Stimulated activated CD8-positive, alpha-beta memory T cell treated with anti-CD3 and anti-CD28 coated beads, Interleukin-4, amount 100 ng/mL, for 1 hour (primary cell): ENCODE results near the gene MED12L.
"Not testable (repeated sequence)": the region's sequence is repeated elsewhere in the genome, so short reads cannot be mapped to it uniquely, and the experiment has no call there.

Experiments used
- DNase-seq, 2 donors: peaks; one replicate each; pipeline ENCODE4 v3.0.0-alpha.2; 2020; ENCODE audit warnings: low read depth in 2 of 2, low spot score in 1 of 2

MED12L gene

GRCh38 chr3:151210676-151211381, 125.4 kb downstream of the MED12L start:
- no peak for DNase-seq

- DNase-seq: no peak
Measured at GRCh38 chr3:151213151-151213550, 127.7 kb downstream of the MED12L start.

GRCh38 chr3:151213881-151214280, 128.4 kb downstream of the MED12L start:
- DNase-seq: no peak

GRCh38 chr3:151214459-151214858, 129.0 kb downstream of the MED12L start:
- DNase-seq: no peak

- DNase-seq: no peak
Measured at GRCh38 chr3:151216641-151217607, 131.5 kb downstream of the MED12L start.

- DNase-seq: no peak
Measured at GRCh38 chr3:151218136-151218535, 132.7 kb downstream of the MED12L start.

GRCh38 chr3:151219056-151219455, 133.6 kb downstream of the MED12L start:
- no peak for DNase-seq

GRCh38 chr3:151224268-151224866, 138.9 kb downstream of the MED12L start:
- no peak for DNase-seq

GRCh38 chr3:151225040-151225975, 139.8 kb downstream of the MED12L start:
- no peak for DNase-seq

- DNase-seq: no peak
Measured at GRCh38 chr3:151226088-151226563, 140.7 kb downstream of the MED12L start.

- DNase-seq: no peak
Measured at GRCh38 chr3:151226825-151227224, 141.4 kb downstream of the MED12L start.

- no peak for DNase-seq
Measured at GRCh38 chr3:151227266-151227806, 141.9 kb downstream of the MED12L start.

GRCh38 chr3:151227807-151228665, 142.6 kb downstream of the MED12L start:
- peak; percentile 57 to 66 for DNase-seq

- DNase-seq: no peak
Measured at GRCh38 chr3:151228666-151229040, 143.2 kb downstream of the MED12L start.

GRCh38 chr3:151230646-151231045, 145.2 kb downstream of the MED12L start:
- no peak for DNase-seq

GRCh38 chr3:151232403-151232802, 146.9 kb downstream of the MED12L start:
- not testable (repeated sequence) for DNase-seq

- no peak for DNase-seq
Measured at GRCh38 chr3:151232991-151233390, 147.5 kb downstream of the MED12L start.

GRCh38 chr3:151234825-151235224, 149.4 kb downstream of the MED12L start:
- no peak for DNase-seq

GRCh38 chr3:151236316-151236715, 150.9 kb downstream of the MED12L start:
- no peak for DNase-seq
